NT2/D1 (cell line): Measurements from ENCODE around the gene USH1C.

Source experiments
- SUZ12 ChIP-seq: IDR thresholded peaks from 2 replicates; pipeline ENCODE4 v1.6.1; 2011; ENCODE audit not compliant: insufficient read length, insufficient read depth; ENCODE audit errors: extremely low read depth
- YY1 ChIP-seq: IDR thresholded peaks from 2 replicates; pipeline ENCODE4 v1.6.1; 2011; ENCODE audit not compliant: insufficient read length, insufficient read depth
- ZNF274 ChIP-seq: IDR thresholded peaks from 2 replicates; pipeline ENCODE4 v1.6.1; 2011; ENCODE audit warnings: mild to moderate bottlenecking, low read depth, low read length

GRCh38 chr11:17489751-17490150, 54.5 kb downstream of the USH1C start:
- TF ChIP-seq YY1 (no peak), ZNF274 (no peak), SUZ12 (no peak)
